Osteocyte (in vitro differentiated cells): Measurements from ENCODE around the gene ZNF518A. TPM values are rescaled to one million over a fixed set of nuclear protein-coding genes. Genes with fewer than 3 reads are reported as not detected.

ENCODE experiments used
- DNase-seq: peaks from one replicate; pipeline ENCODE4 v3.0.0; 2021; ENCODE audit warnings: mixed read lengths; ENCODE audit not compliant: unreplicated experiment; ENCODE audit errors: extremely low spot score
- H3K27ac Mint-ChIP-seq: one replicate; pipeline ENCODE4 v1.8.0; 2021; ENCODE audit warnings: mild to moderate bottlenecking, mixed read lengths; ENCODE audit not compliant: unreplicated experiment
- H3K27me3 Mint-ChIP-seq: one replicate; pipeline ENCODE4 v1.8.0; 2021; ENCODE audit warnings: mixed read lengths; ENCODE audit not compliant: unreplicated experiment
- H3K36me3 Mint-ChIP-seq: one replicate; pipeline ENCODE4 v1.8.0; 2021; ENCODE audit warnings: mixed read lengths; ENCODE audit not compliant: unreplicated experiment
- H3K4me1 Mint-ChIP-seq: one replicate; pipeline ENCODE4 v1.8.0; 2021; ENCODE audit warnings: mixed read lengths; ENCODE audit not compliant: unreplicated experiment
- H3K4me3 Mint-ChIP-seq: one replicate; pipeline ENCODE4 v1.8.0; 2021; ENCODE audit warnings: mild to moderate bottlenecking, moderate library complexity, mixed read lengths; ENCODE audit not compliant: unreplicated experiment
- H3K9me3 Mint-ChIP-seq: one replicate; pipeline ENCODE4 v1.8.0; 2021; ENCODE audit warnings: mixed read lengths; ENCODE audit not compliant: unreplicated experiment
- total RNA-seq: library from RNA; stranded (reverse); gene quantifications from 2 replicates; pipeline ENCODE4 v1.2.1, GENCODE V29; 2021
- TF ChIP-seq, protein P1 (sequence below): fragments of 200-600 bp; sonication (generic); IDR thresholded peaks from 2 replicates; pipeline ENCODE4 v1.5.0; 2021; ENCODE audit warnings: antibody characterized with exemption, mild to moderate bottlenecking, moderate library complexity

The ZNF518A gene
- total RNA-seq, 1 donor from 2014 or later = 14.9 TPM

DNA sequence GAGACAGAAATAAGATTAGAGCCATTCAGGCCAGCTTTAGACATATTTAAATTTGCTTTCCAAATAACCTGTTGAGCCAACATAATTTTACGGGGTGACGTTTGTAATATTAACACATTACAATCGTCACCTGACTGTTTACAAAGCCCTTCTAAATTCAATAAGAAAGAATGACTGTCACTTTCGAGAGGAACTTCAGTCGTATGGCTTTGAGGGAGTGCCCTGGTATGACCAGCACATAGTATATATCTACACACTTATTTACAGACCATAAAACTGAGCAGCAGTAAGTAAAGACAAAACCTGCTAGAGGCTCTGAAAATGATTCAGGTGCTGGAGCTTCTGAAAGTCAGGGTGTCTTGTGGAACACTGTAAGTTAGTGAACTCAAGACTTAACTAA is 78.8 kb downstream of the ZNF518A start:
- no peak overlapping the region for H3K4me3 Mint-ChIP-seq
- H3K36me3 Mint-ChIP-seq = no peaks in the 10 kb centered on the region
- no peaks in the 10 kb centered on the region for H3K4me1 Mint-ChIP-seq
- TF ChIP-seq, protein P1, sequence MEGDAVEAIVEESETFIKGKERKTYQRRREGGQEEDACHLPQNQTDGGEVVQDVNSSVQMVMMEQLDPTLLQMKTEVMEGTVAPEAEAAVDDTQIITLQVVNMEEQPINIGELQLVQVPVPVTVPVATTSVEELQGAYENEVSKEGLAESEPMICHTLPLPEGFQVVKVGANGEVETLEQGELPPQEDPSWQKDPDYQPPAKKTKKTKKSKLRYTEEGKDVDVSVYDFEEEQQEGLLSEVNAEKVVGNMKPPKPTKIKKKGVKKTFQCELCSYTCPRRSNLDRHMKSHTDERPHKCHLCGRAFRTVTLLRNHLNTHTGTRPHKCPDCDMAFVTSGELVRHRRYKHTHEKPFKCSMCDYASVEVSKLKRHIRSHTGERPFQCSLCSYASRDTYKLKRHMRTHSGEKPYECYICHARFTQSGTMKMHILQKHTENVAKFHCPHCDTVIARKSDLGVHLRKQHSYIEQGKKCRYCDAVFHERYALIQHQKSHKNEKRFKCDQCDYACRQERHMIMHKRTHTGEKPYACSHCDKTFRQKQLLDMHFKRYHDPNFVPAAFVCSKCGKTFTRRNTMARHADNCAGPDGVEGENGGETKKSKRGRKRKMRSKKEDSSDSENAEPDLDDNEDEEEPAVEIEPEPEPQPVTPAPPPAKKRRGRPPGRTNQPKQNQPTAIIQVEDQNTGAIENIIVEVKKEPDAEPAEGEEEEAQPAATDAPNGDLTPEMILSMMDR = no peak
- no peak overlapping the region for H3K27ac Mint-ChIP-seq
- peaks cover 7% of the 10 kb centered on the region for H3K27me3 Mint-ChIP-seq
- no peak for DNase-seq
- no peaks in the 10 kb centered on the region for H3K9me3 Mint-ChIP-seq

DNA sequence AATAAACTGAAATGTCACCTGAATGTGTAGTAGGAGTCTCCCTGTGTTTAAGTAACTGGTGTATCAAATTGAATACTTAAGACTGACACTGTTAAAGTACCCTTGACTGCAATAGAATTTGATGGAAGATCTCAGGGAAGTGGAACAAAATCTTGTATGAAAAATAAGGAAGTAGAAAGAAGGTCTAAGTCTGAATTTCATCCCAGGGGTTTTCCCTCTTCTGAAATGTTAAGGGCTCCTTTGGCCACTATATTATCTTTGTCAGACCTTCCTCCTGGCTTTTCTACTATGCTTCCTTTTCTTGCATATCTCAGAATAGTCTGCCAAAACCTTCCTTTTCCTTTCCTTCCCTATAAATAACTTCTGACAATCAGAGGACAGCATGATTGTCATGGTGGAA is 81.7 kb downstream of the ZNF518A start:
- H3K4me1 Mint-ChIP-seq = no peaks in the 10 kb centered on the region
- no peak overlapping the region for H3K27ac Mint-ChIP-seq
- peaks cover 8% of the 10 kb centered on the region for H3K9me3 Mint-ChIP-seq
- TF ChIP-seq, protein P1 = no peak
- no peak overlapping the region for H3K4me3 Mint-ChIP-seq
- H3K36me3 Mint-ChIP-seq = no peaks in the 10 kb centered on the region
- DNase-seq = no peak
- peaks cover 13% of the 10 kb centered on the region for H3K27me3 Mint-ChIP-seq

DNA sequence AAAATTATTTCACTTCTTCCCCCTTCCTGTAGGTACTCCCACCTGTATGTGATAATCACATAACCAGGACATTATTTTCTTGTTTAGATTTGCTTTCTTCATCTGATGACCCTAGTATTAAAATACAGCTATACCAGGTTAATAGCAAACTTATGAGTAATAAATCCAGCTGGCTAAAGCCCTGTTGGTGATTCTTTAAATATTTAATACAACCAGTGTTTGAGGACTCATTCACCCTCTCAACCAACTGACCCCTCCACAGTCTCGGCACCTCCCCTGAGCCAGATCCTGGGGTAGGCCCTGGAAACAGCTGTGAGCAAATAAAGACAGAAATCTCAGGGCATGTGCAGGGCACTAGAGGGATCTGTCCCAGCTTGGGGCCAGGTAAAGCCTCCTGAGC is 82.8 kb downstream of the ZNF518A start:
- no peak overlapping the region for H3K4me3 Mint-ChIP-seq
- no peaks in the 10 kb centered on the region for H3K4me1 Mint-ChIP-seq
- no peaks in the 10 kb centered on the region for H3K36me3 Mint-ChIP-seq
- TF ChIP-seq, protein P1 = no peak
- peaks cover 9% of the 10 kb centered on the region for H3K27me3 Mint-ChIP-seq
- H3K27ac Mint-ChIP-seq = no peak overlapping the region
- peak; percentile 57 for DNase-seq
- peaks cover 8% of the 10 kb centered on the region for H3K9me3 Mint-ChIP-seq

Other genes starting within 250 kb of the ZNF518A start
- 0.46 TPM in 1 of 2 replicates, not detected in the other for gene CC2D2B, start 222.3 kb upstream of the ZNF518A start, total RNA-seq
- gene CCNJ, start 86.7 kb upstream of the ZNF518A start, total RNA-seq = 6.9 and 9.6 TPM in 2 replicates
- gene BLNK, start 141.3 kb downstream of the ZNF518A start, total RNA-seq = not detected in 2 replicates
- gene DNTT, start 174.1 kb downstream of the ZNF518A start, total RNA-seq = not detected in 2 replicates
- gene OPALIN, start 228.7 kb downstream of the ZNF518A start, total RNA-seq = not detected in 2 replicates